Endothelial cell of umbilical vein (primary cell): ENCODE data around the gene VKORC1.

Experiments
- EZH2 ChIP-seq: IDR thresholded peaks from 2 replicates; pipeline ENCODE4 v1.6.1; 2012; ENCODE audit warnings: borderline replicate concordance, low read depth, mild to moderate bottlenecking, moderate library complexity, low read length, inconsistent platforms; ENCODE audit not compliant: severe bottlenecking
- POLR2A ChIP-seq: IDR thresholded peaks from 2 replicates; pipeline ENCODE4 v1.6.1; 2012; ENCODE audit warnings: low read depth, mild to moderate bottlenecking, control low read depth, low read length
- TF ChIP-seq, protein P1 (sequence below), 2 donors: IDR thresholded peaks; 1 replicate in 1 of 2; 2 replicates in 1 of 2; pipeline ENCODE4 v1.5.1; 2011; ENCODE audit warnings: low read length in 2 of 2, mild to moderate bottlenecking in 2 of 2, moderate library complexity in 2 of 2, control low read depth in 1 of 2, inconsistent platforms in 1 of 2, low read depth in 1 of 2; ENCODE audit not compliant: insufficient read depth in 1 of 2; ENCODE audit errors: extremely low read depth in 1 of 2

DNA sequence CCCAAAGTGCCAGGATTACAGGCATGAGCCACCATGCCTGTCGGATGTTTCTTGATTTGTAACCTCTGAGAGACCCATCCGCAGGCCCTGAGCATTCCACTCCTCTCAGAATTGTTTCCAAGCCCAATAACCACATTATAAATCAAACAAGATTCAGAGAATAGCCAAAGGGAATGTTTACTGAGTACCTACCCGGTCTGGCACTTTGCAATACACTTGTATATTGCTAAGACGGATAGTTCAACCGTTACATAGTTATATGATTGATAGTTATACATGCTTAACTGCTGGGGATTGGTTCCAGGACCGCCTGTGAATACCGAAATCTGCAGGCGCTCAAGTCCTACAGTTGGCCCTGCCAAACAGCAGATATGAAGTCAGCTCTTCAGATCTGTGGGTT is 19.9 kb upstream of the VKORC1 start:
- TF ChIP-seq POLR2A, result no peak
- TF ChIP-seq, protein P1, sequence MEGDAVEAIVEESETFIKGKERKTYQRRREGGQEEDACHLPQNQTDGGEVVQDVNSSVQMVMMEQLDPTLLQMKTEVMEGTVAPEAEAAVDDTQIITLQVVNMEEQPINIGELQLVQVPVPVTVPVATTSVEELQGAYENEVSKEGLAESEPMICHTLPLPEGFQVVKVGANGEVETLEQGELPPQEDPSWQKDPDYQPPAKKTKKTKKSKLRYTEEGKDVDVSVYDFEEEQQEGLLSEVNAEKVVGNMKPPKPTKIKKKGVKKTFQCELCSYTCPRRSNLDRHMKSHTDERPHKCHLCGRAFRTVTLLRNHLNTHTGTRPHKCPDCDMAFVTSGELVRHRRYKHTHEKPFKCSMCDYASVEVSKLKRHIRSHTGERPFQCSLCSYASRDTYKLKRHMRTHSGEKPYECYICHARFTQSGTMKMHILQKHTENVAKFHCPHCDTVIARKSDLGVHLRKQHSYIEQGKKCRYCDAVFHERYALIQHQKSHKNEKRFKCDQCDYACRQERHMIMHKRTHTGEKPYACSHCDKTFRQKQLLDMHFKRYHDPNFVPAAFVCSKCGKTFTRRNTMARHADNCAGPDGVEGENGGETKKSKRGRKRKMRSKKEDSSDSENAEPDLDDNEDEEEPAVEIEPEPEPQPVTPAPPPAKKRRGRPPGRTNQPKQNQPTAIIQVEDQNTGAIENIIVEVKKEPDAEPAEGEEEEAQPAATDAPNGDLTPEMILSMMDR (IDR thresholded peaks at IDR 0.05; ENCODE audit: extremely low read depth in 1 of 2, insufficient read depth in 1 of 2, low read depth in 1 of 2, low read length in 2 of 2), result no peak
- TF ChIP-seq EZH2, result no peak
